NCI-H748 treated with DMSO at 0.1 percent for 48 hours (cell line): ENCODE measurements around the gene ERC2.

Source experiments
- DNase-seq: peaks from one replicate; lab custom pipeline; 2025; lab: John Stamatoyannopoulos, UW

ERC2 gene

DNA sequence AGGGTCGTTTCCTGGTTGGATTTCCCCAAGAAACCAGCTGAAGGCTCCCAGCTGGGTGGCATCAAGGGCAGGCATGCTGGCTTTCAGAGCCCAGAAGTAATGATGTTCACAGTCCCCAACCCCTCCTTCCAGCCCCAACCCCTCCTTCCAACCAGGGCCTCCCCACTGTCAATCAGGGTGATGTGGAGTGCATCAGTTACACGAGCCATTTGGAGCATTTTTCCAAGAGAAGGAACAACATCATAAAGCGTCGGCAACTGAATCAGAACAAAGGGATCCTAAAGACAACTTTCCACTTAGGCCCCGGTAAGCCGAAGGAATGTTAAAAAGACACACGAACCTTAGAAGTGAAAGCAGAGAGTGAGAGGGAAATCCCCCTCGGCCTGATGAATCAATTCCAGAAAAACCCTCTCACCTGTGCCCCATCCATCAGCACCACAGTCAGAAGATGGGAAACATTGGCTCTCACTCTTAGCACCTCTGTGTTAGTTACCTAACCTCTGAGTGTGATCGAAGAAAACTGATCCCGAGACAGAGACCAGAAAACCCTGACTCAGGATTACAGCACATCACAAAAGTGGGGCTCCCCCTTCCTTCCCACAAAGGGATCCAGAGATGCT, 880.0 kb downstream of the ERC2 start:
- no peak for DNase-seq

DNA sequence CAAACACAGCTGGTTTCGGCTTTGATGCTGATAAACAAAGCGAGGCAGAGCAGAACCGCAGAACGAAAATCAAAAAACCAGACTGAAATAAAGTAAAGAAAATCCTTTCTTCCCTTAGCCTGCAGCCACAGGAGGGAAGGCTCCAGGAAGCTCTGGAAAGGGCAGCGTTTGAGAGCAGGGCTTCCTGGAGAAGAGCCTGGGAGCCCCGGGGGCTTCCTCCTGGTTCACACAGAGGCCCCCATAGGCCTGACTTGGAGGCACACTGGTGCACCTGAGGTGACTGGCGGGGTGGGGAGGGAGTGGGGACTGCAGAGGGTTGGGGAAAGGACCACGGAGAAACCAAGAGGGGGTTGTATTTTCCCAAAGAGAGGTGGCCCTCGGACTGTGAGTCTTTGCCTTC, 882.4 kb downstream of the ERC2 start:
- no peak for DNase-seq

DNA sequence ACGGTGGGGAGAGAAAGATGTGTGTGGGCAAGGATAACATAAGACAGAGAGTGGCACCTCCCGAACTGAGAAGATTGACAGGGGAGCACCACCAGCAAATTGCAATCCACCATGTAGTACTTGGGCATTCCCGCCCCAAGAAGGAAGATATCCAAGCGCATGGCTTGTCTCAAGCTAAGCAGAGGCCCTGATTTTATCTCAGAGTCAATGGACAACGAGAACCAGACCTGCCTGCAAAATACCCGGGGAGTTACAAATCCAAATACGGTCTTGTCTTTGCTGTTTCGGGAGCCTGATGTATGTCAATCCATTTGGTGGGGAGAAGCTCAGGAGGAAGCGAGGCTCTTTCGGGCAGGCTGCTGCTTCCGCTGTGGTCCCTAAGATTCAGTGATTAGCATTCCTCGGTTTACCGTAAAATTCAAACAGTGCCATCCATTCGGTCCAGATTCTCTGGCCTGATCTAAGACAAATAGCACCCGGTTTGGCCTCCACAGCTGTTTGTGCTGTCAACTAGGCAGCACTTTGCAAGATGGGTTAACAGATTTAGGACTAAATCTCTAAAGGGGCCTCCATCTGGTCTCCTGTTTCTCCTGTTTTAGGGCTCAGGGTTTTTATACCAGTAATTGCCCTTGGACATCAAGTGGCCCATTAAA, 883.4 kb downstream of the ERC2 start:
- no peak for DNase-seq

DNA sequence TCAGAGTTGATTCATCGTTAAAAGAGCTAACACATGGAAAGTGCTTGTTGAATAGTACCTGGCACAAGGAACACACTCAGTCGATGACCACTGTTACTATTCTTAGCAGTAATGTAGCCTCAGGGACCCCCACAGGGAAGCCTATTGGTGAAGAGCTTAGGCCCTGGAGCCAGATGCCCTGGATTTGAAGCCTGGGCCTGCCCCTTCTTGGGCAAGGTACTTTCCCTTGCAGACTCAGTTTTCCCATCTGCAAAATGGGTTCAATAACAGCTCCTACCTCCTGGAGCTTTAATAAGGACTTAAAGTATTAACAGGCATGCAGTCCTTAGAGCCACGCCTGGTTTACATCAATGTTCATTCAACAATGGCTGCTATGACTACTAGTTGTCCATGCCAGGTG, 884.2 kb downstream of the ERC2 start:
- DNase-seq = no peak

DNA sequence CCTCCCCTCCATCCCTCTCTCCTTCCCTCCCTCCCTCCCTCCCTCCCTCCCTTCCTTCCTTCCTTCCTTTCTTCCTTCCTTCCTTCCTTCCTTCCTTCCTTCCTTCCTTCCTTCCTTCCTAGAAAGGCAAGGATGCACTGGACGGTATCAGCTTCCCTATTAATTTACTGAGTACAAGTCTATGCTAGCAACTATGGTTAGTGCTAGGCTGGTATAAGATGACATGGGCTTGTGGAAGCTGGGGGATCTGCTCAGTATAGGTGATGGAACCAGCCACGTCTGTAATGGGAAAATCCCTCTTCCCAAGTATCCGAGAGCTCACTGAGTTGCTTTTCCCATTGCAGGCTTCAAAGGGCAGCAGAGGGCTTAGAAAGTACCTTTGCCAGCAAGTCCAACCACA, 884.8 kb downstream of the ERC2 start:
- DNase-seq = no peak

DNA sequence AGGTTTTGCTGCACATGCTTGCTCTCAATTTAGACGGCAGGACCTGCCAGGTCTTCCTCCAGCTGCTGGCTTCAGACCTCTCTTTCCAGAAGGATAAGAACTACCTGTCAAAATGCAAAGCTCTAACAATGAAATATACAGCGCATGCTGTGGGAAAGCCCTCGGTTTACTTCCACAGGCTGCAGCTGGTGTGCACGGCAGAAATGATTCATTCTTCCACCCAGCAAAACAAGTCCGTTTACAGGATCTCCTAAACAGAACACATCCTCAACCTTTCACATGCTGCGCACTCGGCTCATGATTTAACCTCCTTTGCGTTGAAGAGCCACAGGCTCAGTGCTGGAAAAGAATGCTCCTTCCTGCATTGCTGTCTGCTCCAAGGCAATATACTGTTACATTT, 888.8 kb downstream of the ERC2 start:
- no peak for DNase-seq

DNA sequence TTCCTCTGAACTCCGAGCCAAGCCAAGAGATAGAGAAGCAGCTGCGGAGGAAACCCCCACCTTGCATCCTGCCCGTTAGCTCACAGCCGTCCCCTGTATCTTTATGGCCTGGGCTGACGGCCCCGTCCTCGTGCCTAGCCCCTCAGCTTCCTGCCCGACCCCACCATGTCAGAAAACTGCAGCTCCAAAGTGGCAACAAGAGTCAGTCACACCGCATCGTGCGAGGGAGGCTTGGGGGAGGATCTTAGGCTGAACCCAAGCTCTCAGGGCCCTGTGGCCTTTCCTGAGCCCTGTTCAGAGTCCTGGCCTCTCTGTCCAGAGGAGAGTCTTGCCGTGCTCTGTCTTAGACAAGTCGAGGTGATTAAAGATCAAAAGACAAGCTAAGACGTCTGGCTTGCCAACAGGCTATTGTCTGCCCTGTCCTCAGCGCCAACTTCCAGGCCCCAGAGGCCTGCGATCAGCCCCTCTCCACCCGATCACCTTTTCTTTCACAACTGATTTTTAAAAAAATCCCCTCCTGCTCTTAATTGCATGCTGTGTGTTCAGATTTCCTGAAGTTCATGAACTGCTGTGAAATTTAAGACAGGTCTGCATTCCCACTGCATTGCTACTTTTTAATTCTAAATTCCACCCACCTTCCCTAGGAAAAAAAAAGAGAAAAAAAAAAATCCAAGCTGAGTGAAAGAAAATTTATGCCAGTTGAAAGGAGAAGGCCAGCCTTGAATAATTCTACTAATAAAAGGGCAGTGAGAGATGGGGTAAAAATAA, 891.5 kb downstream of the ERC2 start:
- DNase-seq = no peak

DNA sequence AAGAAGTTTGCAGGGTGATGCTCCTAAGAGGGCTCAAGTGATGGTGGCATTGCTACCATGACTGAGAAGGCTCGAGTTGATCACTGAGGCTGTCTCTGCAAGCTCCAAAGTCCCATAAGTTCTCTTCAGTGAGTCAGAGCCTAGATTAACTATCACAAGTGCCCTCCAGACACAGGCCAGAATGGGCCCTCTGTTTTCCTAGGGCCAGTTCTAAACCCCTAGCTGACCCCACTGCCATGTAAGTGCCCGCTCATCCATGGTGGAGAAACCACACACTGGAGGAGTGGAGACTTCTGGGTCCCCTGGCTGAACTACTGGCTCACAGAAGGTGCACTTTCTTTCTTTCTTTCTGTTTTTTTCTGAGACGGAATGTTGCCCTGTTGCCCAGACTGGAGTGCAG, 893.6 kb downstream of the ERC2 start:
- no peak for DNase-seq

DNA sequence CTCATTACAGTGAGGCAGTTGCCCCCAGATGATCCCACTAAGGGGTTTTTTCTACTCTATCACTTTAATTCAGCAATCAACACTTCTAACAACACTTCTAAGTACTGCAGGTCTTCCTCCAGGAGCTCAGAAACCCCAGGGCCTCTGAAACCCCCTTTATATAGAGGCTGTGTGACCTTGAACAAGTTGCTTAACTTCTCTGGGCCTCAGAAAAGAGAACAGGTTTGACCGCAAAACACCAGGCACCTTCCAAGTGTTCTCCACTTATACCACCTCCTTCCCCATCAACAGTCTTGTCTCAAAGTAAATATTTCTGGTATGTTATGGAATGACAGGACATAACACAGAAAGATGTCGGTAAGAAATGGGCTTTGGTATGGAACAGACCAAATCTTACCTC, 895.5 kb downstream of the ERC2 start:
- DNase-seq = no peak

DNA sequence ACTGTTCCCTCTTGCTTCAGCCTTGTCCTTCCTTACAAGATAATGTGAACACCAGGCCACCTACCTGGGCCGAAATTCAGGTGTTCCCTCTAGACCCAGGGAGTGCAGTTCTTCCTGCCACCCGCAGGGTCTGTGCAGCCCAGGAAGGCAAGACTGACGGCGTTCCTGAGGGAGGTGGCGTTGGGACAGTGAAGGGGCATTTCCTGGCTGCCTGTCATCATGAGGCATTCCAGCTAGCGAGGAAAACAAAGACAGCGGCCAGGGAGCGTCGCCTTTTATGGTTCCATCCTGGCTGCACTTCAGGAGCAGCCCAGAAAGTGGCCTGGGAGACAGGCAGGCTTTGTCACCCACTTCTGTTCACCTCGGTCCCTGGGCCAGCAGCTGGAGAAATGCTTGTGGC, 896.4 kb downstream of the ERC2 start:
- no peak for DNase-seq

DNA sequence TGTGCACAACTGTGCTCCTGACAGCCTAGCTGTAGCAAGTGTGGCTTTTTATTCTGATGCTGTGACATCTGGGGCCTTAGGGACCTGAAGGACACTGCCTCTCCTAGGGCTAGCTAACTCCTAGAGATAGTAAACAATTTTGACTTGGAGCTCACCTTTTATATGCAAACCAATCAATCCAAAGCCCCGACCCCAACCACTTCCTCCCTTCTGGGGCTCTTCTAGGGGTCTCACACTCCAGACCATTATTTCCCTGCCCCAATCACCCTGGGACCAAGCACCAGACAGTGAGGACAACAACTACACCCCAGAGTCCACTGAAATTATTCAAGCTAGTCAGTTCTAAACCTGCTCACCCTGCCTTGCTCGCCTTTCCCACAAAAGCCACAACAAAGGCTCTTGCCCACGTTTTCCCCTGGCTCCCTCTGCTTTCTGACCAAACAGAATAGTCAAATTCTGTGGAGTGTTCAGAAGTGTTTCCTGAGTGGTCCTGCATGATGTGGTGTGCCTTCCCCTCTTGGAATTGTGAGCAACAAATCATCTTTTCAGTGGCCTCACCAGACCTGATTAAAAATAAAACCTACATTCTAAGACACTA, 897.0 kb downstream of the ERC2 start:
- no peak for DNase-seq

DNA sequence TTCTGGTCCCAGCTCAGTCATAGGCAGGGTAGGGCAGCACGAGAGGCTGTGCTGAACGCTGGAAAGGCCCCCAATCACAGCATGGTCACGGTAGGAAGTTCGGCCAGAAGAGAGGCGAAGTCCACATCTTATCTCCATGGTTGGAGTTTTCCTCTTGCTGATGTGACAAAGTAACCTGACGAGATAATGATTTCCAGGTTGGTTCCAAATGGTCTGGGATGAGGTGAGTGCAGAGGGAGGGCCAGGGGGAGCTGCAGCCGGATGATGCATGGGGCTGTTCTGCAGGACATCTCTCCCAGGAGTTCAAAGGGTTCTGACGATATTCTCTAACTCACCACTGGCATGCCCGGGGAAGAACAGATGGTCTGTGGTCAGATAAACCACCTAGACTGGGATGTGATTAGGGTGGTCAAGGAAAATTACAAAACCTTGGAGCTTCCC, 898.0 kb downstream of the ERC2 start:
- no peak for DNase-seq

DNA sequence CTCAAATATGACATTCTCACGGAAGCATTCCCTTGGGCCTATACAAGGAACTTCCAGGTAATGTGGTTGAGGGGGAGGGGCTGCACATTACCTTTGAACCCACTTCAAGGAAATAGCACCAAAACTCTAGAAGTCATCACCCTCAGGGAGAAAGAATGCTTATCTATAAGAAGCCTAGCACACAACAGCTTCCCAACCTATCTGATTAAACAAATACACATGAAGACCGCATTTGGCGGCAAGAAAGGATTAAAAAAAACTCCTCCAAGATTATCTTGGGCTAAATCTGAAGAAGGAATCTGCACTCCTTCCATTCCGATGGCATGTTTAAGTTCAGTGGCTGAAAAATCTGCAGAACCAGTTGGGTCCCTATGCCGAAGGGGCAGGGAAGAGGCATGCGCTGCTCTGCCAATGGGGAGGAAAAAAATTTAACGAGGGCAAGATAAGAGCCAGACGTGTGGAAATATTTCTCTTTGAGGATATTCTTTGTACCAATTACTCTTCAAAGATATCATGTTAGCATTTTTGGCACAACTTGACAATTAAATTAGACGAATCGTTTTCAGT, 899.2 kb downstream of the ERC2 start:
- no peak for DNase-seq

DNA sequence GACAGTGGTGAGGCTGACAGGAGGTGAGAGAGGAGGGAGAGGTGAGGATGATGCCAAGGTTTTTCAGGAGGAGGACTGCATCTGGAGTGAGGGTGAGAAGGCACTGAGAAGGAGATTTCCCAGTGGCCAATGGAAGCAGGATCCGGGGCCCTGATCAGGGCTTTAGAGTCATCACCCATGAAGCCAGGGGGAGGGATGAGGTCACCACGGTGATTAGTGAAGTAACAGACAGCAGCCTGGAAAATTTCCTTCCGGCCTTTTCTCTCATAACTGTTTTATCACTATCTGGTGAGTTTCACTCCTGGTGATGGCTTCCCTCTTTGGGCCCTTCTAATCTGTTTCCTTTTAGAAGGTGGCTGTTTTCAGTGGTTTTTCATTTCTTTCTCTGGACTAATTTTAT, 900.7 kb downstream of the ERC2 start:
- DNase-seq = no peak

DNA sequence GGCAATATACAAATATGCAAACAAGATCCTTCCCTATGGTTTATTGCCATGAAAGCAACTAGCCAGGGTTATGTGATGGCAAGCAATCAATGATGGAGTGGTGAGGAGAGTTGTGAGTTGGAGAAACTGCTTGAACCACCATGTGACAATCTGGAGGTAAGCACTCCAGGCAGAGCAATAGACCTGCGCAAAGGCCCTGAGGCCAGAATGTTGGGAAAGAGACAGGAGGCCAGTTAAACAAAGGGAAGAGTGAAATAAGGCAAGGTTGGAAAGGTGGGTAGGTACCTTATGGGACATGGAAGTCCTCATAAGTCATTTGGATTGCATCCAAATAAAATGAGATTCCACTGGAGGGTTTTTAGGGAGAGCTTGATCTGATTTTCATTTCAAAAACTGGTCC, 901.1 kb downstream of the ERC2 start:
- no peak for DNase-seq

DNA sequence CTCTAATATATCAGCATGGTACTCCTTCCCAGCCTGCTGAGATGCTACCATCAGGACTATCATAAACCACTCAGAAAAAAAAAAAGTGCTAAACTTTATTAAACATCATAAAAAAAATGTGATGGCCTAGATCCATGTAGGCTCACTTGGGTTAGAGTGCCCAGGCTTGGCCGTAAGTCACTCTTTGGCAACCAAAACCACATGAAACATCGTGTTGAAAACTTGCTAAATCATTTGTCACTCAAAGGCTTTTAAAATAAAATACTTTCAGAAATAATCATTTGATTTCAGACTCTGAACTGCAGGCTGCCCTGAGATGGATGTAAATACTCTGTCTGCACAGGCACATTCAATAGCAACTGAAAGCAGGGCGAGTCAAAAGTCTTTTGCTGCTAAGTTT, 902.7 kb downstream of the ERC2 start:
- DNase-seq = no peak

DNA sequence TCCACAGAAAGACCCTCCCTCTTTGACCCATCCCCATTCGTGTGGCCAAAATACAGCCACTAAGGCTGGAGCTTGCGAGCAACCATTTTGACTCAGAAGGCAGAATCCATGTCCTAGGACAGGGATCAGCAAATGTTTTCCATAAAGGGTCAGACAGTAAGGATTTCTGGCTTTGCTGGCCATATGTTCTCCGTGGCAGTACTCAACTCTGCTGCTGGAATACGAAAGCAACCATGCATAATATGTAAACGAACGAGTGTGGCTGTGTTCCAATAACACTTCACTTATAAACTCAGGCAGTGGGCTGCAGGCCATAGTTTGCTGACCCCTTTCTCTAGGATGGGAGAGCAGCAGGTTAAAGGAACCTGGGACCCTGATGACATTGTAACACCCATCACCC, 903.5 kb downstream of the ERC2 start:
- no peak for DNase-seq

DNA sequence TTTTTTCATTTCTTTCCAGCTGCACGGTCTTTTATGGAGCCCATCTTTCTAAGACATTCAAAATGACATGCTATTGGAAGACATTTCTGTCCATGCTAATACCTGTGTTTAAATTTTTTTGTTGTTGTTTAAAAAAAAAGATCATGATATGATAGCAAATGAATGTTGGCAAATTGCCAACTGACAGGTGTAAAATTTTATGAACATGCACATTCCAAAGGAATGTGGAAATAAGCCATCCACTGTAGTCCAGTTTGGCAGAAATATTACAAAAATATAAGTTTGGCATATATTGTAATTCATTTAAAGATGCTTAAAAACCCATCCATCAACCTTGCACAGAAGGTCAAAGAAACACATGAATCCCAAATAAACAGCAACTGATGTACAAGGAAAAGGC, 905.6 kb downstream of the ERC2 start:
- DNase-seq = no peak

DNA sequence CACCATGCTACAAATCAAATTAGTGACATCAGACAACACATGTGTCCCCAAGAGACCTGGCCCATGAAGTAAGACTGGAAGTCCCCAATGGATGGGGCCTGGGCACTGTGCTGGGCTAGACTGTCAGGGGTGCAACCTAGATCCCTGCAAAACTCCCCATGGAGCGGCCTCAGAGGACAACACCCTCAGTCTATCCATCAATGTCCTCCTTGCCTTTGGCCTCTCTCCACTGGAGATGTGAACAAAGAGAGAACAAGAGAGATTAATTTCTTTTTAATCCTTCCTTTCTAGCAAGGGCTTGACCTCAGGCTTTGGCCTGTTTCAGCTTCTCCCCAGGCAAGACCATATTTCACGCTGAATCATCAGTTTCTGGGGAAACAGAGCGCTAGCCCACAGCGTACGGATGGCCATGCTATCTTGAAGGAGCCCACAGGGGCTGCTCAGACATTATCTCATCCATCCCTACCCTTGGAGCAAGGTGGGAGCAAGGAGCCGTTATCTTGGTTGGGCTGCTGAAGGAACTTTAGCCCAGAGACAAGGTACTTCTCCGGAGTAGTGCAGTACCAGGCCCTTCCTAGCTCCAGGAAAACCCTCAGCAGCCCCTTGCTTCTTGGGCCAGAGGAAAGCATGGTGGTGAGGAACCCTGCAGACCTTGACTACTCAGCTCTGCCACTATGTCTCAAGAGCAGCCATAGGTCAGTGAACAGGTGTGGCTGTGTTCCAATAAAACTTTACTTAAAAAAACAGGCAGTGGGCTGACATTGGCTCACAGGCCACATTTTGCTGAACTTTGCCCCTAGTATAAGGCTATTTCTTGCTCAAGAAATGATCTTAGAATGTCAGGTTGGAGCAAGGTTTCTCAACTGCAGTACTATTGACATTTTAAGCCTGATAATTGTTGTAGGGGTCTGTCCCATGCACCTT, 908.5 kb downstream of the ERC2 start:
- DNase-seq = no peak

DNA sequence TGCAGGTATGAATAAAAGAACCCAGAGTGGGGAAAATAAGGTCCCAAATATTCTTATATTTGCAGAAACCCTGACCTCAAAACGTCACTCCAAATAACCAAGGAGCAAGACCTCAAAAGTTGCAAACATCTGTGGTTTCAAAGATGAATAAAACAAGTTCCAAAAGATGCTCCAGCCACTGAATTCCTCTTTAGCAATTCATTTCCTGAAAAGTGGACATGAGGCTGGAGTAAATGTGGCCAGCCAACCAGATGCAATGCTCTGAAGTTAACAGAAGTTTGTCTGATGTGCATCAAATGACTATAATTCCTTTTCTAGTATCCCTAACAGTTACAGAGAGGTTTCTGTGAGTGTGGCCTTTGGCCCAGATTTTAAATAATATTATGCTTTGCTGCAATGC, 910.0 kb downstream of the ERC2 start:
- no peak for DNase-seq

DNA sequence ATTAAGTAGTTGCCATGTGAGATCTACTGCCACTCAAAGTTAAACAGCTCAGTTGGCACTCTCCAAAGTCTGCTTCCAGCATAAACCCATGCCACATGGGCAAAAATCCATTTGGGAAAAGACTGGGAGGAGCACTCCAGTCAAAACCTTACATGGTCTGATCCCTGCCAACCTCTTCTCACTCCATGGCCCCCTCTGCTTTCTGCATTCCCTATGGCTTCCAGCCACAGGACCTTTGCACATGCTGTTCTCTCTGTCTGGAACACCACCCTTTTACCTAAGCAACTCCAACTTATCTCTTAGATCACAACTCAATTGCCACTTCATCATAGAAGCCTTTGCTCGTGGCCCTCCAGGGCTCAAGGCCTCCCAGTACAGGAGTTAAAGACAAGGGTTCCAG, 910.7 kb downstream of the ERC2 start:
- no peak for DNase-seq
